Upper lobe of left lung (tissue), 4 donors: ENCODE results near the gene SLF1.

ENCODE experiments used
- CTCF ChIP-seq, 6 experiments: fragments of 450-650 bp in 4 of 6; fragments of 200-600 bp in 2 of 6; sonication (generic) in 2 of 6; IDR thresholded peaks; one replicate each; pipeline ENCODE4 v1.5.1; 2016 to 2019; ENCODE audit warnings: antibody characterized with exemption in 6 of 6
- EP300 ChIP-seq, 4 donors: sonication (generic); formaldehyde crosslinking; IDR thresholded peaks; one replicate each; pipeline ENCODE4 v1.5.1; 2017; ENCODE audit warnings: antibody characterized with exemption in 4 of 4, control low read depth in 2 of 4
- POLR2A ChIP-seq, 4 donors: fragments of 450-650 bp; IDR thresholded peaks; one replicate each; pipeline ENCODE4 v1.5.1; 2016 to 2017; ENCODE audit warnings: antibody characterized with exemption in 4 of 4, mild to moderate bottlenecking in 2 of 4
- POLR2AphosphoS5 ChIP-seq, 2 donors: sonication (generic); formaldehyde crosslinking; IDR thresholded peaks; one replicate each; pipeline ENCODE4 v1.5.1; 2017; ENCODE audit warnings: antibody characterized with exemption in 2 of 2

- TF ChIP-seq CTCF (IDR thresholded peaks at IDR 0.05) (no peak), POLR2A (IDR thresholded peaks at IDR 0.05) (no peak), POLR2AphosphoS5 (IDR thresholded peaks at IDR 0.05) (no peak), EP300 (IDR thresholded peaks at IDR 0.05) (no peak)
These were observed 57.6 kb downstream of the SLF1 start for GRCh38 chr5:94675965-94676618.
